Measurements from ENCODE around the gene THBS2. TPM values are rescaled to one million over a fixed set of nuclear protein-coding genes. Genes with fewer than 3 reads are reported as not detected.

THBS2 gene
- total RNA-seq, 1 experiment from 2014 or later = 0.39 TPM

- no peak for ATAC-seq
- DNase-seq (ENCODE audit: low read depth, low spot score) = no peak
- Histone ChIP-seq H3K9me2 (ENCODE audit: insufficient read depth) (no peaks in the 10 kb centered on the region), H3K4me3 (replicated peaks in 1 of 2; ENCODE audit: low read depth in 1 of 2, low read length in 2 of 2) (no peak overlapping the region), H3K4me1 (ENCODE audit: control insufficient read depth in 1 of 2, insufficient read depth in 2 of 2, low read length in 2 of 2) (peaks cover 0 to 5% of the 10 kb centered on the region in 2 experiments; a peak in 1 of 4 replicates), H3K4me2 (ENCODE audit: low read length) (no peak overlapping the region), H3K27ac (ENCODE audit: low read depth, low read length) (no peak overlapping the region), H3K9ac (ENCODE audit: low read length) (no peak overlapping the region), H3K27me3 (ENCODE audit: insufficient read depth, low read length) (no peaks in the 10 kb centered on the region), H4K20me1 (ENCODE audit: insufficient read depth) (no peaks in the 10 kb centered on the region), H3K9me3 (ENCODE audit: control insufficient read depth in 1 of 2, insufficient read depth in 1 of 2, low read depth in 1 of 2, low read length in 2 of 2) (no peaks in the 10 kb centered on the region), H3K79me2 (ENCODE audit: insufficient read depth, low read length) (no peaks in the 10 kb centered on the region), H3K36me3 (ENCODE audit: control insufficient read depth in 1 of 2, insufficient read depth in 2 of 2, low read length in 2 of 2) (no peaks in the 10 kb centered on the region), H2AFZ (ENCODE audit: low read depth, low read length, poor library complexity, severe bottlenecking) (no peak overlapping the region)
- intact Hi-C loops (cut with micrococcal nuclease) = no loop called here
- no peak for TF ChIP-seq CTCF (IDR thresholded peaks at IDR 0.05 in 2 of 3, conservative IDR thresholded peaks at IDR 0.05 in 1 of 3; ENCODE audit: borderline replicate concordance in 1 of 3, insufficient read depth in 1 of 3, low read depth in 2 of 3, low read length in 2 of 3)
- TF ChIP-seq ELF1 (IDR thresholded peaks at IDR 0.05; ENCODE audit: borderline replicate concordance, low read depth) = no peak
- no peak for TF ChIP-seq MAX (IDR thresholded peaks at IDR 0.05)
- no peak for TF ChIP-seq EGR1 (IDR thresholded peaks at IDR 0.05; ENCODE audit: low read depth)
- TF ChIP-seq CBX3 (IDR thresholded peaks at IDR 0.05; ENCODE audit: low read depth) = no peak
- no peak for TF ChIP-seq JUND (IDR thresholded peaks at IDR 0.05)
- TF ChIP-seq ZNF274 (IDR thresholded peaks at IDR 0.05; ENCODE audit: low read depth, low read length) = no peak
- no peak for TF ChIP-seq FOSL1 (IDR thresholded peaks at IDR 0.05; ENCODE audit: low read depth)
- TF ChIP-seq ATF3 (IDR thresholded peaks at IDR 0.05) = no peak
- no peak for TF ChIP-seq SP1 (IDR thresholded peaks at IDR 0.05; ENCODE audit: low read depth)
- TF ChIP-seq ZFX (IDR thresholded peaks at IDR 0.05) = no peak
- no peak for TF ChIP-seq POLR2AphosphoS5 (IDR thresholded peaks at IDR 0.05; ENCODE audit: low read depth, low read length)
- no peak for TF ChIP-seq TCF7L2 (IDR thresholded peaks at IDR 0.05; ENCODE audit: borderline replicate concordance, extremely low read depth, insufficient read depth, insufficient read length)
- TF ChIP-seq RAD21 (IDR thresholded peaks at IDR 0.05; ENCODE audit: low read depth) = no peak
- no peak for TF ChIP-seq EZH2phosphoT487 (IDR thresholded peaks at IDR 0.05; ENCODE audit: borderline replicate concordance)
- no peak for TF ChIP-seq SIN3A (IDR thresholded peaks at IDR 0.05; ENCODE audit: low read depth)
- TF ChIP-seq ZBTB33 (IDR thresholded peaks at IDR 0.05; ENCODE audit: extremely low read depth, insufficient replicate concordance, low read length) = no peak
- TF ChIP-seq POLR2A (IDR thresholded peaks at IDR 0.05; ENCODE audit: borderline replicate concordance, extremely low read depth, insufficient read depth, insufficient read length) = no peak
- no peak for TF ChIP-seq CEBPB (IDR thresholded peaks at IDR 0.05; ENCODE audit: low read depth)
- no peak for TF ChIP-seq SRF (IDR thresholded peaks at IDR 0.05; ENCODE audit: low read depth)
- CTCF ChIA-PET = no interaction called here
- BruUV-seq (replicated peaks) = no TSS peak
- RAD21 ChIA-PET (ENCODE audit: low non-redundant PET in 1 of 2, low total read pairs in 2 of 2, uncharacterized antibody in 2 of 2, unreplicated experiment in 2 of 2) = no interaction called here
- POLR2A ChIA-PET = no interaction called here
These were observed 65.6 kb downstream of the THBS2 start for GRCh38 chr6:169188051-169188470.

Data from HCT116 (cell line).